GM21423 (cell line): ENCODE measurements around the gene CEP295NL.
"Not testable (repeated sequence)": the region's sequence is repeated elsewhere in the genome, so short reads cannot be mapped to it uniquely, and the experiment has no call there.

Source experiments
- ATAC-seq: cut with Tn5 transposase; IDR thresholded peaks from one replicate; pipeline ENCODE4 v1.9.1; 2021; ENCODE audit warnings: mild to moderate bottlenecking, moderate library complexity; ENCODE audit not compliant: unreplicated experiment

CEP295NL gene

DNA sequence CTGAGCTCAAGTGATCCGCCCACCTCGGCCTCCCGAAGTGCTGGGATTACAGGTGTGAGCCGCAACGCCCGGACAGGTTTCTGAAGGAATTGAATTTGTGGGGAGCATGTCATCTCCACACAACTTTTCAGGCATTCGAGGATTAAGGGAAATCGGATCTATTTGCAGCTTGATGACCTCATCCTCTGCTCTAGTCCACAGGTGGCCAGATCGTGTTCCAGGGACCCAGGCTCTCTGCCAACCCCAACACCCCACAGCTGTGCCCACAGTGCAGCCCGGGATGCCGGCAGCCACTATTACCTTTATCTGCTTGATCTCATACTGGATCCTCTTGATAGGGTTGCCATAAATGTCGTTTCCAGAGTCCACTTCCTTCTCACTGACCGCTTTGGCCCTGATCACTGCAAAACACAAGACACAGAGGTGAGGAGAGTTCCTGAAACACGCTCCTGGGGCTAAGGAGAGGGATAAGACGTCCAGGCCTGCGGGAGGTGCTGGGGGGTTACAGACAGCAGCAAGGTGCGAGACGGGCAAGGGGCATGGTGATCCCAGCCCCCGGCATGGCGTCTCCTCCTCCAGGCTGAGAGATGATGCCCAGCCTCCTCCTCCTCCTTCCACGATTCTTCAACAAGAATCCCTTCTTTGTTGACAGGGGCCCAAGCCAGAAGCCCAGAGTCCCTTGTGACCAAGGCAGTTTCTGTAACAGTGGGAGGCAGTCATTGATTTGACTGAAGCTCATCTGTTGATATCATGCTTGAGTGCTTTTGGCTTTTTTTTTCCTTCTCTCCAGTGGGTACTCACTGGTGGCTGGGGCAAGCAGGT is 29.3 kb downstream of the CEP295NL start:
- ATAC-seq = no peak

DNA sequence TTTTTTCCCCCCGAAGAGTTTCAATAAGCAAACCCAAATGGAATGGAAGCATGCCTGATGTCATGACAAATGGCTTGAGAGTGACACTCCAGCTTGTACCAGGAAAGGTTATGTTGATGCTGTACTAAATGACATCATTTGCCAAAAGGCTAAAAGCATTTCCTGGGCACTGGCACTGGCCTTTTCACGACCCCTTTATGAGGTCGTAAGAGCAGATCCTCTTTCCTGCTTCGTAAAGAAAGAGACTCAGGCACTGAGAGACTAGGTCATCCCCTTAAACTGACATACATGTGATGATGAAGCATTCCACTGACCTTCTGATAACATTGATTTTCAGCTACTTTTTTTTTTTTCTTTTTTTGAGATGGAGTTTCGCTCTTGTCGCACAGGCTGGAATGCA is 30.5 kb downstream of the CEP295NL start:
- ATAC-seq = no peak

DNA sequence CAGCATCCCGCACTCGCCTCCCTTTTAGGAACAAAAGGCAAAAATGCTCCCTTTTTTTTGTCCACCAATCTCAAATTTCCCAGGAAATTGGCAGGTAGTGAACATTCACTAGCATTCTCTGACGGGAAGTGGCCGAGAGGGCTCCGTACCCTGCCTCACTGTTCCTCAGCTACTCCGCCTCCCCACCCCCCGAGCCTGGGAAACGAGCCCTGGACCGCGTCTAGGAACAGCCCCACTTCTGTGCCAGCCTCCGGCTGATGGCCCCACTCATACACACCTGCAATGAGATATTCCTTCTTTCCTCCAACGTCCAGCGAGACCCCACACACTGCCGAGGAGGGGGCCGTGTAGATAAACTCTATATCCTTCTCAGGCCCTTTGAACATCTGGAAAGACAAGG is 32.4 kb downstream of the CEP295NL start:
- no peak for ATAC-seq

DNA sequence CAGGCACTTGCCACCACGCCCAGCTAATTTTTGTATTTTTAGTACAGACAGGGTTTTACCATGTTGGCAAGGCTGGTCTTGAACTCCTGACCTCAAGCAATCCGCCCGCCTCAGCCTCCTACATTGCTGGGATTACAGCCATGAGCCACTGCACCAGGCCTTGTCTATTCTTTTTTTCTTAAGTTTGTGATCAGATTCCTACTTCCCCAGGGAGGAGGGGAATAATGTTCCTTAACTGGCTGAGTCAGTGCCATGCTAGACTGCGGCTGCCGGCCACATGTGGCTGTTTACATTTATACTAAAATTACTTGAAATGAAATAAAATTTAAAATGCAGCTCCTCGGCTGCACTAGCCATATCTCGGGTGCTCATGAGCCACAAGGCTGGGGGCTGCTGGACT is 34.6 kb downstream of the CEP295NL start:
- ATAC-seq = no peak

DNA sequence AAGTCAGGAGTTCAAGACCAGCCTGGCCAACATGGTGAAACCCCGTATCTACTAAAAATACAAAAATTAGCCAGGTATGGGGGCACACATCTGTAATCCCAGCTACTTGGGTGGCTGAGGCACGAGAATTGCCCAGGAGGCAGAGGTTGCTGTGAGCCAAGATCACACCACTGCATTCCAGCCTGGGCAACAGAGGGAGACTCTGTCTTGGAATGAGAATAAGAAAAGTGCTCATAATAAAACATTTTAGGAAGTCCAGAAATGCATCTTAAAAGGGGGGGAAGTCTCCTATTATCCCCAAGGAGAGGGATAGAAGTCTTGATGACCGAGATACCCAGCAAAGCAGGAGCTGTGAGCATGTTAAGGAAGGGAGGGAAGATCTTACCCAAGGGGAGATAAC is 36.0 kb downstream of the CEP295NL start:
- not testable (repeated sequence) for ATAC-seq

DNA sequence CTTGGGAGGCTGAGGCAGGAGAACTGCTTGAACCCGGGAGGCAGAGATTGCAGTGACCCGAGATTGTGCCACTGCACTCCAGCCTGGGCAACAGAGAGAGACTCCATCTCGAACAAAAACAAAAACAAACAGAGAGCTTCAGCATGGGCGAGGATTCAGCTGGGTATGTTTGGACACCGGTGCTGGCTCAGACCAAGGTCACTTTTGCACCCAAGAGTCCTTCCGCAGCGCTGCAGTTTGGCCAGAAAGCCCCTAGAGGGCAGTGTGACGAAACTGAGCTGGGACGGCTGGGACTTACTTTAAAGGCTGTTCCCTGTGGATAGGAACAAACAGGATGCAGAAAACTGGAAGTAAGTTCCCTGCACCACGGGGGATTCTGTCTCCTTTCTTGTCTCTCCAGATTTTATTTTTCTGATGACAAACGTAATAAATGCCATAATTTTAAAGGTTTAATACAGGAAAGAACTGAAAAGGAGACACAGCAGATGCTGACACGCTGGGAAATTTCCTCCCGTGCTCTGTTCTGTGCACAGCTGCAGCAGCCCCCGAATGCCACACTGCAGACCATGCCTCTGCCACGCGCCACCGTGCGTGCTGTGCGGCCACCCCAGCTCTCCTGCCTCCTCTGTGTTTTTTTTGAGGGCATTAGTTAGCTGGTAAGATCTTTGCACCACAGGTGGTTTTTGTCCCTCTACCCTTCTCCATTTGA is 37.2 kb downstream of the CEP295NL start:
- ATAC-seq = no peak

DNA sequence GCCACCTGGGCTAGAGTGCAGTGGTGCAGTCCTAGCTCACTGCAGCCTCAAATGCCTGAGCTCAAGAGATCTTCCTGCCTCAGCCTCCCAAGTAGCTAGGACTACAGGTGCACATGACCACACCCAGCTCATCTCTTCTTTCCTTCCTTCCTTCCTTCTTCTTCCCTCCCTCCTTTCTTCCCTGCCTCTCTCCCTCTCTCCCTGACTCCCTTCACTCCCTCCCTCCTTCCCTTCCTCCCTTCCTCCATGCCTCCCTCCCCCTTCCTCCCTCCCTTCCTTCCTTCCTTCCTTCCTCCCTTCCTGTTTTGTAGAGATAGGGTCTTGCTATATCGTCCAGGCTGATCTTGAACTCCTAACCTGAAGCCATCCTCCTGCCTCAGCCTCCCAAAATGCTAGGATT is 38.9 kb downstream of the CEP295NL start:
- ATAC-seq = no peak

DNA sequence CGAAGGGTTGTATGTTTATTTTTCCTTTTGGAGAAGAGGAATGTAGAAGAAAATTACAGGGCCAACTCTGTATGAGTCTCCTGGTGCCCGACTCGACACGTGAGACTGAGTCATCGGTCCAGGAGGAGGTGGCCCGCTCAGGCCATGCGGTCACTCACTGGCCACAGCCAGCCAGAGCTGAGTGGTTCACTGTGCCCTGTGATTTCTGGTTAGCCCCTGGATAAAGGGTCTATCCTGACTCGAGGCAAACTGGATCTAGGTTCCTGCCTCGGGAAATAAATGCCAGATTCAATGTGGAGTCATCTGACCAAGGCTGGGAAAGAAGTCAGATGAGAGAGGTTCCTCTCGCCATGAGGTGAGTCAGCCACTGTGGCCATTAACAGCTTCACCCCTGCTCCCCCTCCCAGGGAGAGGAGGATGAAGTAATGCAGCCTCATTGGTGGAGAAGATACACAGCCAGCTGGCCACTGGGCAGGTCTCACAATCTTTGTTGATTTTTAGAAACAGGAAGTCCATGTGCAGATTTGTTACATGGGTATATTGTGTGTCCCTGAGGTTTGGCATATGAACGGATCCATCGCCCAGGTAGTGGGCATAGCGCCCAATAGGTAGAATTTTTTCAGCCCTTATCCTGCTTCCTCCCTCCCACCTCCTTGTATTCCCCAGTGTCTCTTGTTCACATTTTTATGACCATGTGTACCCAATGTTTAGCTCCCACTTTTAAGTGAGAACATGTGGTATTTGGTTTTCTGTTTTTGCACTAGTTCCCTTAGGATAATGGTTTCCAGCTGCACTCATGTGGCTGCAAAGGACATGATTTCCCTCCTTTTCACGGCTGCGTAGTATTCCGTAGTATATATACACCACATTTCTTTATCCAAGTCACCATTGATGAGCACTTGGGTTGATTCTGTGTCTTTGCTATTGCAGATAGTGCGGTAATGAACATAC is 40.7 kb downstream of the CEP295NL start:
- ATAC-seq = no peak

DNA sequence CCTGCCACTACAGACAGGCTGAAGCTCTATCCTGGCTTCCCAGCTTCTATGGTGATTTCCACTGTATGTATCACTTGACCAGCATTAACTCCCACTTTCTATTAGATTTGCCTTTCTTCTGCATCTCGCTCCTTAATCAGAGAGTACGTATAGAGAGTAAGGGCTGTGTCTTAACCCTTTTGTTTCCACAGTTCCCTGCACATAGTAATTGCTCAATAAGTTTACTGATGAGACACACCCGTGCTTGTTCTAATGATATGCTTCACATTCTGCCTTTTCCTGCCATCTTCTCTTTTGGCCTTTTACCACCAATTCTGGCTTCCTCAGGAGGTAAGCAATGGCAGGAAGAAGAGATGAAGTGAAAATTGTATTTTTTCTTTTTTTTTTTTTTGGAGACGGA is 41.8 kb downstream of the CEP295NL start:
- no peak for ATAC-seq

DNA sequence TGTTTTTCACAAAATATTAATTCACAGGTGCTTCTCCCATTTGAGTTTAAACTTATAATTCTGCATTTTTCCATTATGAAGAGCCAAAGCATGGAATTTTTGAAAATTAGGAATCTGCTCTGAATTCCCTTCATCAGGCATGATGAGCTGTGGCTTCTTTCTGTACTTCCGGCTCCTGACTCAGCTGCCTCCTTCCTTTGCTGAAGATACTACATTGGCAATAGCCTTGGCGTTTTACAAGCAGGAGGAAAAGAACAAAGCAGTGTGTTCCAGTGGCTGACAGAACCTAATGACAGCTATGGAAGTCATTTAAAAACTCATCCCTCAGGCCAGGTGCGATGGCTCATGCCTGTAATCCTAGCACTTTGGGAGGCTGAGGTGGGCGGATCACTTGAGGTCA is 44.0 kb downstream of the CEP295NL start:
- no peak for ATAC-seq

DNA sequence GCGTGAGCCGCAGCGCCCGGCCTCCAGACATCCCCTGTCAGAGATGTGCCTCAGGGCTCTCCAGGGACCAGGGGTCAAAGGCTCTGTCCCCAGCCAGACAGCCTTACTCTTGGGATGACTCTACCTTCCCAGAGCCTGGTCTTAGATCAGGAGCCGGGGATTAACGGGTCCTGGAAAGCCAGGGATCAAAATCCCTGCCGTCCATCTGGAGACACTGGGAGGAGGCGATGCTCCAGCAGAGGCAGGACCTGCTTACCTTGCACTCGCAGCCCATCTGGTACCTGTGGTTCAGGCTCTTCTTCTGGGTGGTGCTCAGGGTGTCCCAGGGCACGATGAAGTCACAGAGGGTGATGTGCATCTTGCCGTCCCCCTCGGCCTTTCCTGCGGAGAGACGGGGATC is 45.7 kb downstream of the CEP295NL start:
- no peak for ATAC-seq

DNA sequence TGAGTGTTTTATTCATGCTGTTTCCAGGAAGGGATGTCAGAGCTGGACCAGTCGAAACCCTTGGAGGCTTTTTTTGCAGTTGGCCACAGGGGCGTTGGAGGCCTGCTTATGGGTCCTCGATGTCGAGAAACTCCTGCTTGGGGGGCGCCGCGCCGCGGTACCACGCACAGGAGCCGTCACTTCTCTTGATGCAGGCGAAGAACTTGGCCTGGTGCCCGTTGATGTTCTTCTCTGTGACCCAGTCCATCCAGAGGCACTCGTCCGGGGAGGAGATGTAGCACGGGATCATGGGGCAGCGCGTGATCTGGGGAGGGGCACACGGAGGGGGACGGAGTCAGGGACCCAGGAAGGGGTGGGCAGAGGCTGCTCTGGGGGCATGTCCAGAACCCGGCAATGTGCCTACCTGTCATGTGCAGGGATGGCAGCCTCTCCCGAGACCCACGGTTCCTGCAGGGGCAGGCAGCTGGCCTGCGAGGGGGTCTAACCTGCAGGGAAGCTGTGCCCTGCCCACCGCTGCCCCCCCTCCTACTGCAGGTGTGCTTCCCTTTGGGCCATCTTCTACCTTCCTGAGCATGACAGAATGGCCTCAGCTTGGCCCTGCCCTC is 47.3 kb downstream of the CEP295NL start:
- ATAC-seq = no peak

DNA sequence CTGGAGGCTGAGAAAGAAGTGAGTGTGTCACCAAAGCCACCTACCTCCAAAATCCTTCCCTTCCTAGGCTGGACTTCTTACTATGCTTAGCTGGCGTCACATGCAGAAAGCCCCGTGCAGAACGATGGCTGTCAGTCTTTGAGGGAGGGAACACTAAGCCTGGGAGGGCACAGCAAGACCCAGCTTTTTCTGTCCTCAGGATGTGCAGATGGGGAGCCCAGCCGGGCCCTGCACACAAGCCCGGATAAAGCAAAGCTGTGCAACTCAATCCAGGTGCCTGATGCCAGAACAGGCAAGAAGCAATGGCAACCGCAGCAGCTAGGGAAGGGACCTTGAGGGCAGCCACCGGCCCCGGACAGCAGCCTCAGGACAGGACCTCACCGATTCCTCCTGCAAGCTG is 48.5 kb downstream of the CEP295NL start:
- ATAC-seq = no peak

DNA sequence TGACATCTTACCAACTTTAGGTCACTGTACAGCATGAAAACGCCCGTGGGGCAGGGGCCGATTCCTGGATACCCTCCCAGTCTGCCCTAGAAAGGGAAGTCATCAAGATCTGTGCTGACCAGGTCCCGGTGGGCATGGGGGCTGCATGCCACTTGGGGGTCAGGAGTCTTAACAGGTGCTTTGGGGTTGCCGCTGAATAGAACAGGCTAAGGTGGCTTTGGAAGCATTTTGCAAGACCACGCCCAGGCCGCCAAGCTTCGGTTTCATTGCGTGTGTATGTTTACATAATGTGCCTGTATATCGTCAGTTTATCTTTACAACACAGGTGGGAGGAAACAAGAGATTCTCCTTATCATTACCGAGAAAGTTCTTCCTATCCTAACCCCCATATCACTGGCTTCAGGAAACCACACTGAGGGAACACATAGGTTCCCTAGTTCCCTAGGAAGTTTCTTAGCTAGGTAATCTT is 49.0 kb downstream of the CEP295NL start:
- ATAC-seq = no peak

DNA sequence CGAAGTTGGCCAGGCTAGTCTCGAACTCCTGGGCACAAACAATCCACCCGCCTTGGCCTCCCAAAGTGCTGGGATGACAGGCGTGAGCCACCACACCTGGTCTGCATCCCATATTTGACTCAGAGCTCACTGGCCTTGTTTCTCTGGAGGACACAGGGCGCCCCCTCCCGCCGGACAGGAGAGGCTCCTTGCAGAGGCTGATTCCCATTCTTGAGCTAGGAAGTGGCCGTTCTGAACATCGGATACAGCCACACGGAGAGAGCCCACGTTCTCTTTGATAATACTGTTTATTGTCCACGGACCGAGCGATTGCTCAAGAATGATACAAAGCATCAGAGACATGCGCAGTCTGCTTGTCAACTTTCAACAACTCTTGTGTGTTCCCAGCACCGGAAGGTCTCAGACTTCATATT is 50.3 kb downstream of the CEP295NL start:
- no peak for ATAC-seq

DNA sequence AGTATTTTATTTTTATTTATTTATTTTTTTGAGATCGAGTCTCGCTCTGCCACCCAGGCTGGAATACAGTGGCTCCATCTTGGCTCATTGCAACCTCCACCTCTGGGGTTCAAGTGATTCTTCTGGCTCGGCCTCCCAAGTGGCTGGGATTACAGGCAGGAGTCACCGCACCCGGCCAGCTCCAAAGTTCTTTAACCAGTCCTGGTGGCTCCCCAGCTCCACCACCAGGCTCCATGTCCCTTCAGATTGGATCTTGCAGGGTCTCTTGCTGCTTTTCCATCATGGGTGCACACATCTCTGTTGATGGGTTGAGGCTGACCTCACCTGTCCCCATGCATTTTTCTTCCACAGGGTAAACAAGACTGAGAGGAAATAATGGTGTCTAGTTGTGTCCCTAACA is 54.0 kb downstream of the CEP295NL start:
- no peak for ATAC-seq

DNA sequence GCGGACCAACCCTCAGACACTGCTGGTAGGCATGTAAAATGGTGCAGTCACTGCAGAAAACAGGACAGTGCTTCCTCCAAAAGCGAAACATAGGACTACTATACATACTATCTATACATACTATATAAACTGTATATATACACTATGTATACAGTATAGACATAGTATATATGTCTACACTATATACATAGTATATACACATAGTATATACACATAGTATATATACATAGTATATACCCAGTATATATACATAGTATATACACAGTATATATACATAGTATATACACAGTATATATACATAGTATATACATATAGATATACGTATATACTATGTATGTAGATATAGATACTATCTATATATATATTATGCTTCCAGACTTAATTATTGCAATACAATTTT is 55.9 kb downstream of the CEP295NL start:
- ATAC-seq = no peak

DNA sequence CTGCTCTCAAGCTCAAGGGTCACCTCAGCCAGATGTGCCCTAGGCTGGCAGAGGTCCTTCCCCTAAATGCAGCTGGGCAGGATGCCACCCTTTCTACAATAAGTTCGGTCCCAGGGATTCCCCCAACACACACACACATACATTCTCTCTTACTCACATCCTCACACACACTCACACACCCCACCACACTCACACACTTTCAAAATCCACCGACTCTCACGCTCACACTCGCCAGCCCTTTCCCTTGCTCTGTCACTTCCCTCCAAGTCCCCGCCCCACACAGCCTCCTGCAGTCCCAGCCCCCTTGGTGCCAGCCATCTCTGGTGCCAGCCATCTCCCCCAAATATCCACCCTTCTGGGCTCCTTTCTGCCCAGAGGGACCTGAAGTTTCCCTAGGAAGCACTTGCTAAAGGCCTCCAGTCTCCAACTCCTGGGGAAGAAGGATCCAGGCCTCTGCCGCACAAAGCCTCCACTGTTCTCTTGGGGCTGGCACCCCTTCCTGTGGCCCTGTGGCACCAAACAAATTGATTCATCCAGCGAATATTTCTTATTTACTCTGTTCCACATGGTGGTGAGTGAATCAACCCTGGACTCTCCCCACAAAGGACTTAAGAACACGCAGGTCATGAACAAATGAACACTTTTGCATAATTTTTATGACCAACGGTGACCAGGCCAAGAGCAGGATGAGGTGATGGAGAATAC is 58.5 kb downstream of the CEP295NL start:
- ATAC-seq = no peak

DNA sequence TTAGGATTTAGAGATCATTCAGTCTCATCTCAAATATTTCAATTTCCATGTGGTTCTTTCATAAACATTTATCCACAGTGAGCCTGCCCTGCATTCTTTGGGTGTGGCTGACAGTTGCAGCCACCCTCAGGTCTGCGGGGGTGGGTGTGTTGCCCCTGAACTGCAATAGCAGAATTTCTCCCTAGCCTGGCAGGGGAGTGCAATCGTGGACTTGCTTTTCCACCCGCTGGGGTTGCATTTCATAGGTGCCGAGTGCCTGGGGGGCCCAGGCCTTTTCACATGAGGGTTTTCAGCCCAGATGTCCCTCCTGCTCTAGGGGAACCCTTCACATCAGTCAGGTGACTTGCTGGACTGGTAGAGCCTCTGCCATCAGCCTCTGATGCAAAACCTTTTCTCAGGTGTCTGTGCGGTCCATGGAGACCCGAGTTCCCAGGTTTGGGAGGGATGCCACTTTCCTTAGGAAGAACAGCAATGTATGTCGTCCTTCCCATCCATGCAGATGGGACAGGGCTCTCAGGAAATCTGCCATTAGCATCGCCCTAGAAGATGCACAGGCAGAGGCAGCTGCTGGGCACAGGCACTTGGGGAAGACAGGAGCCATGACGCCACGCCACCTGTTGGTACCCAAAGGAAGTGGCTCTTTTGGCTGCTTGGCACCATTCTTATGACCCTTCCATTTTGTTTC is 60.0 kb downstream of the CEP295NL start:
- no peak for ATAC-seq
